Brain microvascular endothelial cell (primary cell): Measurements from ENCODE around the gene ZBP1.

Experiments used
- DNase-seq: peaks from one replicate; pipeline ENCODE4 v3.0.0-alpha.2; 2020
- H3K27ac ChIP-seq: fragments of 250-450 bp; sonication (Bioruptor Pico); 2 replicates; pipeline ENCODE4 v1.5.1; 2020; ENCODE audit warnings: mild to moderate bottlenecking, moderate library complexity
- H3K27me3 ChIP-seq: fragments of 250-450 bp; sonication (Bioruptor Pico); replicated peaks from 2 replicates; pipeline ENCODE4 v1.5.1; 2020; ENCODE audit warnings: mild to moderate bottlenecking
- H3K36me3 ChIP-seq: fragments of 250-450 bp; sonication (Bioruptor Pico); replicated peaks from 2 replicates; pipeline ENCODE4 v1.5.1; 2020; ENCODE audit warnings: mild to moderate bottlenecking
- H3K4me3 ChIP-seq: 2 replicates; pipeline ENCODE4 v1.5.1; 2011; ENCODE audit warnings: low read depth, mild to moderate bottlenecking, control low read depth, low read length, moderate library complexity
- in situ Hi-C: cut with HindIII; loops from 2 replicates; pipeline ENCODE4 v1.10.0; 2017; ENCODE audit warnings: low sequenced_read_pairs, low pct_ligation_motif_present
- TF ChIP-seq, protein P1 (sequence below): IDR thresholded peaks from 2 replicates; pipeline ENCODE4 v1.5.1; 2011; ENCODE audit warnings: low read depth, mild to moderate bottlenecking, moderate library complexity, low read length, control low read depth, inconsistent platforms; ENCODE audit errors: missing control alignments

The ZBP1 gene

DNA sequence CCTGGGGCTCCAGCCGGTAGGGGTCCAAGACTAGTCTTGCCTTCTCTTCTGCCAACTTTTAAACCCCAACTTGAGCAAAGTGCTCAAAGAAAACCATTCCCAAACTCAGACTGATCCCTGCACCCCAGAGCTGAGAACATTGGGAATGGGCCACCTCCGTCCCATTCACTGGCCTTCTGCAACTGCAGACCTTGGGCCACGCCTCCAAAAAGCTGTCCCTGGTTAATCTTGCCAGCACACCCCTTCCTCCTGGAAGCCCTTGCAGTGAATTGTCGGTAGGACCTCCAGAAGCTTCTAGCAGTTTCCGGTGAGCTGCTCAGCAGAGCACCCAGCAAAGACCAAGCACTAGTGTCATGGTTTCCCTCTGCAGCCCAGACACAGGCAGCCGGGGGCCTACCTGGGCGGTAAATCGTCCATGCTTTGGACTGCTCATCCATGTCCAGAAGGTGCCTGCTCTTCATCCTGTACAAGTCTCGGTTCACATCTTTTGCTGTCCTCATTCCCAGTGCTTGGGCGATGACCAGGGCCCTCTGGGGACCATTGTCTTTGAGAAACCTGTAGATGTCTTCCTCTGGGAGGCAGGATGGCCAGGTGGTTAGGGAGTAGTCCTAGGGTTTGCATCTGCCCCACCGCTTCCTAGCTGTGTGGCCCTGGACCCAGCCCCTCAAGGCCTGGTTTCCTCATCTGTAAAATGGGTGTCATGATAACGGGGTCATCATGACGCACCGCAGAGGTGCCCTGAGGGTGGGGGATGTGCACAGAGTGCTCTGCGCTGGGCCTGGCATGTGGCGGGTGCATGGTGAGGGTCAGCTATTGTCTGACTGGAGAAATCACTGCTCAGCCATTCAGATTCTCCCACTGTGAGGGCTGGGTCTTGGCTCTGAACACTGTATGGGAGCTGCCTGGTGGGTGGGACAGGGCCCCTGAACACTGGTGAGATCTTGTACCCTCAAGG lies 5.5 kb downstream of the ZBP1 start:
- H3K27ac ChIP-seq: no peak overlapping the region
- H3K27me3 ChIP-seq: peaks cover 4% of the 10 kb centered on the region
- in situ Hi-C loops: loop anchor here (10.0 kb wide), 1 partner anchor 570 kb away; no protein-coding TSS in a partner anchor
- H3K4me3 ChIP-seq: no peak overlapping the region
- no peak for DNase-seq
- TF ChIP-seq, protein P1, sequence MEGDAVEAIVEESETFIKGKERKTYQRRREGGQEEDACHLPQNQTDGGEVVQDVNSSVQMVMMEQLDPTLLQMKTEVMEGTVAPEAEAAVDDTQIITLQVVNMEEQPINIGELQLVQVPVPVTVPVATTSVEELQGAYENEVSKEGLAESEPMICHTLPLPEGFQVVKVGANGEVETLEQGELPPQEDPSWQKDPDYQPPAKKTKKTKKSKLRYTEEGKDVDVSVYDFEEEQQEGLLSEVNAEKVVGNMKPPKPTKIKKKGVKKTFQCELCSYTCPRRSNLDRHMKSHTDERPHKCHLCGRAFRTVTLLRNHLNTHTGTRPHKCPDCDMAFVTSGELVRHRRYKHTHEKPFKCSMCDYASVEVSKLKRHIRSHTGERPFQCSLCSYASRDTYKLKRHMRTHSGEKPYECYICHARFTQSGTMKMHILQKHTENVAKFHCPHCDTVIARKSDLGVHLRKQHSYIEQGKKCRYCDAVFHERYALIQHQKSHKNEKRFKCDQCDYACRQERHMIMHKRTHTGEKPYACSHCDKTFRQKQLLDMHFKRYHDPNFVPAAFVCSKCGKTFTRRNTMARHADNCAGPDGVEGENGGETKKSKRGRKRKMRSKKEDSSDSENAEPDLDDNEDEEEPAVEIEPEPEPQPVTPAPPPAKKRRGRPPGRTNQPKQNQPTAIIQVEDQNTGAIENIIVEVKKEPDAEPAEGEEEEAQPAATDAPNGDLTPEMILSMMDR: no peak
- no peaks in the 10 kb centered on the region for H3K36me3 ChIP-seq

DNA sequence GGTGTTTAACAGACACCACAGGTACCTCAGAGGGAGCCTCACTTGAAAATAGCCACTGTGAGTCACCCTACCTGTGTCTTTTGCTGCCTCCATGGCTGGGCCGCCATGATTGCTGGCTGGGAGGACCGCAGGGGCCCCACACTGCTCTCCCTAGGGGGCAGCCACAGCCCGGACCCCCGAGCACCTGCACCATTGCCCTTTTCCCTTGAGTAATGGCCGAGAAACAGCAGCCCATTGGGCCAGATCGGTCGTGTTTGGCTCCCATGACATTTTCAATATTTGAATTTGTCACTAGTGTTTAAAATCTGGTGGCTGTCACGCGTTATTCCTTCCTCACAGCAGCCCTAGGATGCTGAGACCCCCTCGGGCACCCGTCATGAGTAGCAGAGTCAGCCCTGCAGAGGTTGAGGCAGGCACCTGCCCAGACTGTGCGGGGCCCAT lies 6.7 kb downstream of the ZBP1 start:
- TF ChIP-seq, protein P1: no peak
- Histone ChIP-seq H3K27ac (no peak overlapping the region), H3K36me3 (no peaks in the 10 kb centered on the region), H3K4me3 (no peak overlapping the region), H3K27me3 (peaks cover 5% of the 10 kb centered on the region)
- in situ Hi-C loops: loop anchor here (10.0 kb wide), 1 partner anchor 571 kb away; no protein-coding TSS in a partner anchor
- DNase-seq: no peak

DNA sequence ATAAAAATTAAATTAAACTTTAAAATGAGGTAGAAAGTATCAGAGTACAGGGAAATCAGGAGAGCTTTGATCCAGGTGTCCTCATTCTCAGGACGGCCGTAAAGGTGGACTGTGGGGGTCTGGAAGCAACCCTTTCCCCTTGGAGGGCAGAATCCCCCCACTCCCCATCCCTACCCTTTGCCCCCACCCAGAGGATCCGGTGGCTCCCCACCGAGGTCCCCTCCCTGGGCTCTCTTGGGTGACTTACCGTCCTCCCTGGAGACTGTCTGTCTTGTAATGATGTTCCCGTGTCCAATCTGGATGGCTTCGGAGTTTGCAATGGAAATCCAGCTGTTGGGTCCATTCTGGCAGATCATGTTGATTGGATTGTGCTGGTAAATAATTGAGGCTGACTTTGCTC lies 7.3 kb downstream of the ZBP1 start:
- TF ChIP-seq, protein P1: no peak
- H3K27ac ChIP-seq: no peak overlapping the region
- H3K4me3 ChIP-seq: no peak overlapping the region
- H3K36me3 ChIP-seq: no peaks in the 10 kb centered on the region
- H3K27me3 ChIP-seq: peaks cover 3% of the 10 kb centered on the region
- no peak for DNase-seq
- in situ Hi-C loops: loop anchor here (10.0 kb wide), 1 partner anchor 572 kb away; no protein-coding TSS in a partner anchor

DNA sequence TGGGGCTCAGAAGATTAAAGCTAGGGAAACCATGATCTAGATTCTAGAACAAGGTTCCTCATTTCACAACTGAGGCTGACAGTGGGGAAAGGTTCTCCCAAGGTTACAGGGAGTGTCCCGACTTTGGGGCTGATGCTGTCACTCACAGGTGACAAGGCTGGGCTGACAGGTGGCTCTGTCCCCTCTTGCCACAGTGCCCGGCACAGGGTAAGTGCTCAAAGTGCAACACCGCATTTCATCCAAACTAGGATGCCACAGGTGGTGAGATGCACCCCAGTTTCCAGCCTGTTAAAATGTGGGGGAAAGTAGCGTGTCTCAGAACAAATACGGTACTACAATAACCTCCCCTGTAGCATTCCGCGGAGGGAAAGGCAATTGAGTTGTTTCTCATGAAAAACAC lies 7.8 kb downstream of the ZBP1 start:
- no peak overlapping the region for H3K4me3 ChIP-seq
- no peaks in the 10 kb centered on the region for H3K36me3 ChIP-seq
- peaks cover 2% of the 10 kb centered on the region for H3K27me3 ChIP-seq
- TF ChIP-seq, protein P1: no peak
- no peak overlapping the region for H3K27ac ChIP-seq
- in situ Hi-C loops: loop anchor here (10.0 kb wide), 1 partner anchor 572 kb away; no protein-coding TSS in a partner anchor
- DNase-seq: no peak

DNA sequence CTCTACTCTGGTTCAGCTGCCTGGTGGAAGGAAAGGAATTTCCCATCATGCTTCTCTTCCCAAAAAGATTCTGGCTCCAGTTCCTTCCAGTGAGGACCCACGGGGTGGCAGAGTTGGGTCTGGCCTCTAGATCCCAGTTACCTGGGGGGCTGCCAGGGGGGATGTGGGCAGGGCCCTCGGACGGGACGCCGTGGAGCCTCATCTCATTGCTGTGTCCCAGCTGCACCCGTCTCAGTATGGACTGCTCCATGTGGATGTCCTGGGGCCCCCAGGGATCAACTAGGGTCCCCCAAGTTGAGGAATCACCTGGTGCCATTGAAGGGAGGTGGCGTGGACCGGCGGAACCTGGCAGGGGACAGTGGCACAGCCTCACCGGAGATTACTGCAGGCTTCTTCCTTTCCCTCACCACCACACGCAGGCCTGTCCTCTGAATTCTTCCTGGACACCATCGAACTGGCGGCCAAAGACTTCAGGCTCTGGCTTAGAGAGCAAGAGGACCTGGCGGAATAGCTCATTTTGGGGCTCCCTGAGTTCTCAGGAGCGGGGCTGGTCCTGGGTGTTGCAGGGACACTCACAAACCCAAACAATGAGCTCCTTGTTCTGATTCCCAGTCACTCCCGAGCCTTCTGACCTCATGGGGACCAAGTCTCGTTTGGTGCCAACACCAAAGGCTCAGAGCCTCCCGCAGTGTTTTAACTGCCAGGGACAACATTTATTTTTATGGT lies 8.5 kb downstream of the ZBP1 start:
- H3K27me3 ChIP-seq: peaks cover 6% of the 10 kb centered on the region
- TF ChIP-seq, protein P1: no peak
- H3K27ac ChIP-seq: no peak overlapping the region
- in situ Hi-C loops: loop anchor here (10.0 kb wide), 1 partner anchor 573 kb away; no protein-coding TSS in a partner anchor
- H3K4me3 ChIP-seq: no peak overlapping the region
- no peaks in the 10 kb centered on the region for H3K36me3 ChIP-seq
- DNase-seq: no peak
